H1 (cell line): ENCODE results near the gene CDK5. TPM values are rescaled to one million over a fixed set of nuclear protein-coding genes. Genes with fewer than 3 reads are reported as not detected.
A peak's percentile ranks its signal among the peaks of the same experiment; 100 is the strongest.

ENCODE experiments used
- CTCF ChIA-PET: fragments of 300-600 bp; sonication (Branson Sonifier 250); formaldehyde crosslinking; loops from one replicate; lab custom pipeline; 2021; ENCODE audit not compliant: partially characterized antibody; lab: Charles Lee
- POLR2A ChIA-PET: fragments of 300-600 bp; sonication (Branson Sonifier 250); formaldehyde crosslinking; loops from one replicate; lab custom pipeline; 2021; ENCODE audit warnings: inconsistent platforms; ENCODE audit not compliant: partially characterized antibody; lab: Charles Lee
- DNase-seq, 2 experiments: peaks; one replicate each; pipeline versions ENCODE4 v3.0.0 to v3.0.0-alpha.2; 2010 to 2022; ENCODE audit warnings: low spot score in 2 of 2, low read depth in 1 of 2, mixed read lengths in 1 of 2
- FAIRE-seq: peaks from 2 replicates; lab custom pipeline; 2011; peaks lifted over from hg19 to GRCh38; lab: Jason Lieb, UNC
- H2AFZ ChIP-seq: 2 replicates; pipeline ENCODE4 v1.8.1; 2012; ENCODE audit warnings: low read length, inconsistent platforms
- H2AK5ac ChIP-seq: 2 replicates; pipeline ENCODE4 v1.6.1; 2013; ENCODE audit warnings: low read depth, low read length
- H2BK120ac ChIP-seq: replicated peaks from 2 replicates; pipeline ENCODE3; 2013; ENCODE audit warnings: low read depth, low read length, inconsistent platforms
- H2BK12ac ChIP-seq: 2 replicates; pipeline ENCODE4 v1.6.1; 2013; ENCODE audit warnings: low read depth, low read length
- H2BK15ac ChIP-seq: 2 replicates; pipeline ENCODE4 v1.6.1; 2013; ENCODE audit warnings: low read length
- H2BK20ac ChIP-seq: 2 replicates; pipeline ENCODE4 v1.6.1; 2013; ENCODE audit warnings: low read length
- H2BK5ac ChIP-seq: 2 replicates; pipeline ENCODE4 v1.6.1; 2013; ENCODE audit warnings: low read depth, low read length
- H3K14ac ChIP-seq: 2 replicates; pipeline ENCODE4 v1.6.1; 2013; ENCODE audit warnings: inconsistent platforms; ENCODE audit not compliant: insufficient read length
- H3K18ac ChIP-seq: 2 replicates; pipeline ENCODE4 v1.6.1; 2013; ENCODE audit warnings: low read length; ENCODE audit errors: extremely low read depth
- H3K23ac ChIP-seq: 2 replicates; pipeline ENCODE4 v1.6.1; 2013; ENCODE audit warnings: inconsistent platforms; ENCODE audit not compliant: insufficient read length
- H3K23me2 ChIP-seq: 2 replicates; pipeline ENCODE4 v1.6.1; 2013; ENCODE audit warnings: low read depth, low read length
- H3K27ac ChIP-seq: 2 replicates; pipeline ENCODE4 v1.6.1; 2011; ENCODE audit warnings: low read depth, low read length, inconsistent platforms
- H3K27me3 ChIP-seq, 4 experiments: replicated peaks in 1 of 4; 1 replicate in 1 of 4; 2 replicates in 3 of 4; pipeline versions ENCODE4 v1.6.1 to v1.8.1; 2011 to 2013; ENCODE audit warnings: low read length in 3 of 4, mild to moderate bottlenecking in 3 of 4, inconsistent platforms in 2 of 4, mixed read lengths in 2 of 4, moderate library complexity in 1 of 4; ENCODE audit not compliant: control insufficient read depth in 3 of 4, insufficient read depth in 3 of 4; ENCODE audit errors: extremely low read depth in 1 of 4
- H3K36me3 ChIP-seq, 4 experiments: 2 replicates each; pipeline versions ENCODE4 v1.6.1 to v1.8.1; 2011 to 2013; ENCODE audit warnings: mild to moderate bottlenecking in 4 of 4, low read length in 3 of 4, moderate library complexity in 2 of 4, control low read depth in 1 of 4, inconsistent platforms in 1 of 4; ENCODE audit not compliant: insufficient read depth in 4 of 4, control insufficient read depth in 2 of 4
- H3K4ac ChIP-seq: replicated peaks from 2 replicates; pipeline ENCODE3; 2013; ENCODE audit warnings: low read length, low read depth, mixed read lengths, inconsistent platforms; ENCODE audit not compliant: insufficient read length
- H3K4me1 ChIP-seq, 4 experiments: replicated peaks in 1 of 4; 1 replicate in 1 of 4; 2 replicates in 3 of 4; pipeline versions ENCODE4 v1.6.1 to v1.8.1; 2011 to 2013; ENCODE audit warnings: low read length in 3 of 4, inconsistent platforms in 2 of 4, mixed read lengths in 1 of 4; ENCODE audit not compliant: insufficient read depth in 4 of 4, control insufficient read depth in 3 of 4
- H3K4me2 ChIP-seq, 2 experiments: 2 replicates each; pipeline versions ENCODE4 v1.6.1 to v1.8.1; 2011 to 2013; ENCODE audit warnings: low read depth in 2 of 2, low read length in 2 of 2, control low read depth in 1 of 2, inconsistent platforms in 1 of 2, mild to moderate bottlenecking in 1 of 2; ENCODE audit not compliant: insufficient read depth in 1 of 2
- H3K4me3 ChIP-seq, 4 experiments: fragments of 200-600, 300-600 bp in 1 of 4; sonication (generic), shearing (Covaris generic), sonication (Bioruptor Twin) in 1 of 4; 2 replicates each; pipeline versions ENCODE4 v1.5.1 to v1.8.1; 2011 to 2016; ENCODE audit warnings: low read length in 4 of 4, low read depth in 3 of 4, control low read depth in 2 of 4, inconsistent platforms in 2 of 4, mild to moderate bottlenecking in 2 of 4, mixed read lengths in 1 of 4, moderate library complexity in 1 of 4; ENCODE audit not compliant: insufficient read depth in 2 of 4; ENCODE audit errors: extremely low read depth in 1 of 4
- H3K56ac ChIP-seq: replicated peaks from 2 replicates; pipeline ENCODE3; 2013; ENCODE audit warnings: low read depth, mild to moderate bottlenecking, mixed read lengths, low read length, inconsistent platforms; ENCODE audit not compliant: insufficient read length
- H3K79me1 ChIP-seq: 2 replicates; pipeline ENCODE4 v1.6.1; 2013; ENCODE audit warnings: low read depth, low read length, control low read depth
- H3K79me2 ChIP-seq, 2 experiments: 2 replicates each; pipeline versions ENCODE4 v1.6.1 to v1.8.1; 2012 to 2013; ENCODE audit warnings: low read length in 2 of 2, mild to moderate bottlenecking in 2 of 2, inconsistent platforms in 1 of 2; ENCODE audit not compliant: insufficient read depth in 2 of 2, control insufficient read depth in 1 of 2
- H3K9ac ChIP-seq, 4 experiments: replicated peaks in 1 of 4; 1 replicate in 1 of 4; 2 replicates in 3 of 4; pipeline versions ENCODE4 v1.6.1 to v1.8.1; 2011 to 2013; ENCODE audit warnings: low read depth in 3 of 4, low read length in 3 of 4, control low read depth in 2 of 4, mild to moderate bottlenecking in 2 of 4, moderate library complexity in 2 of 4, inconsistent platforms in 1 of 4; ENCODE audit errors: extremely low read depth in 1 of 4
- H3K9me3 ChIP-seq, 2 experiments: 2 replicates each; pipeline versions ENCODE4 v1.6.1 to v1.8.1; 2012 to 2013; ENCODE audit warnings: mild to moderate bottlenecking in 2 of 2, moderate library complexity in 2 of 2, control low read depth in 1 of 2, inconsistent platforms in 1 of 2, low read depth in 1 of 2, low read length in 1 of 2, mixed read lengths in 1 of 2; ENCODE audit not compliant: insufficient read depth in 2 of 2
- H4K20me1 ChIP-seq, 2 experiments: replicated peaks in 1 of 2; 2 replicates each; pipeline versions ENCODE3 to v1.8.1; 2011 to 2013; ENCODE audit warnings: inconsistent platforms in 2 of 2, low read length in 2 of 2, mild to moderate bottlenecking in 1 of 2; ENCODE audit not compliant: insufficient read depth in 2 of 2, control insufficient read depth in 1 of 2
- H4K5ac ChIP-seq: 2 replicates; pipeline ENCODE4 v1.6.1; 2013; ENCODE audit warnings: low read length, low read depth, mixed read lengths, inconsistent platforms; ENCODE audit not compliant: insufficient read length
- H4K8ac ChIP-seq: 2 replicates; pipeline ENCODE4 v1.8.0; 2013; ENCODE audit warnings: mild to moderate bottlenecking, moderate library complexity, low read length, inconsistent platforms; ENCODE audit not compliant: insufficient read depth; ENCODE audit errors: extremely low read depth
- H4K91ac ChIP-seq: replicated peaks from 2 replicates; pipeline ENCODE3; 2013; ENCODE audit warnings: low read length, mixed read lengths, inconsistent platforms; ENCODE audit not compliant: insufficient read length
- SIN3A ChIP-seq, 2 experiments: IDR thresholded peaks in 1 of 2; conservative IDR thresholded peaks in 1 of 2; 2 replicates each; pipeline ENCODE4 v1.6.1; 2011 to 2012; ENCODE audit warnings: low read length in 2 of 2, improper control_type of control experiment in 1 of 2, low read depth in 1 of 2, mild to moderate bottlenecking in 1 of 2
- TAF1 ChIP-seq: IDR thresholded peaks from 2 replicates; pipeline ENCODE4 v1.6.1; 2011; ENCODE audit warnings: mild to moderate bottlenecking, low read depth, low read length
- WGBS, 2 experiments: shearing (Covaris generic) in 1 of 2; methylation state at CpG; one replicate each; pipeline versions ENCODE4 v1.1.6 to v1.1.7; 2013 to 2015; ENCODE audit warnings: low lambda C conversion rate in 2 of 2, mixed read lengths in 2 of 2, inconsistent platforms in 1 of 2, low coverage in 1 of 2, missing lambda C conversion rate in 1 of 2; ENCODE audit not compliant: insufficient replicate concordance in 2 of 2, insufficient coverage in 1 of 2, insufficient read length in 1 of 2; ENCODE audit errors: extremely low coverage in 1 of 2, missing lambda C conversion rate in 1 of 2; 5-methylcytosine and 5-hydroxymethylcytosine counted together
- polyA plus RNA-seq, 7 experiments: library from polyadenylated mRNA; depleted of rRNA in 3 of 7; stranded (reverse) in 5 of 7; unstranded in 2 of 7; fragments of >200 nt in 5 of 7; fragments of 200-250 nt in 2 of 7; gene quantifications; 1 replicate in 5 of 7; 2 replicates in 1 of 7; 4 replicates in 1 of 7; pipeline versions ENCODE4 v1.2.1 to v1.2.3, GENCODE V29; 2011 to 2013; ENCODE audit warnings: missing spikeins in 2 of 7, mixed read lengths in 2 of 7
- total RNA-seq: library from RNA; stranded (reverse); fragmentation: NEBNext Ultra II Directional; extraction: Animal tissue kit (Norgen Biotek cat#: 25700); gene quantifications from 2 replicates; pipeline ENCODE4 v1.2.1, GENCODE V29; 2021

The CDK5 gene
- total and polyA plus RNA-seq, 2 of the 8 experiments (the other 6 are each of a cell fraction or from before 2014, with no cell fraction given) = 22.8 to 37.2 TPM

DNA sequence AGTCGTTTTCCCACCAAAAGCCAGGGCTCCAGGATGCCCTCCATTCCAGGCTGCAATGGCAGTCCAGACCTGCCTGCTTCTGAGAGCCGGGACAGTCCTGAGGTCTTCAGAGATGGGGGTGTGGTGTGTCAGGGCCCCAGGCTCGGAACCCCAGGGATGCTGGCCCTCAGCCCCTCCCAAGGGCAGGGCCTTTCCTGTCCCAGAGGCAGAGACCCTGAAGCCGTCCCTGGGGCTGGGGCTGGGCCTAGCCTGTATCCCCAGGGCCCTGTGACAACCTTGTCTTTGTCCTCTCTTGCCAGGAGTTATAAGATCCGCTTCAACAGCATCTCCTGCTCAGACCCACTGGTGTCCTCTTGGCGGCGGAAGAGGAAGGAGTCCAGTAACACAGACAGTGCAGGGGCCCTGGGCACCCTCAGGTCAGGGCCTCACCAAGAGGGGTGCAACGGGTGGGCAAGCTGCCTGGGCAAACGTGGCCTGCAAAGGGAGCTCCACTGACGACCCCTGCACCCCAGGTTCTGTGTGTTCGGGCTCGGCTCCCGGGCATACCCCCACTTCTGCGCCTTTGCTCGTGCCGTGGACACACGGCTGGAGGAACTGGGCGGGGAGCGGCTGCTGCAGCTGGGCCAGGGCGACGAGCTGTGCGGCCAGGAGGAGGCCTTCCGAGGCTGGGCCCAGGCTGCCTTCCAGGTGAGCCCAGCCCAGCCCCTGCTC is 51.0 kb downstream of the CDK5 start:
- no peak overlapping the region for H4K5ac ChIP-seq
- no peak overlapping the region for H3K14ac ChIP-seq
- H2BK15ac ChIP-seq = no peak overlapping the region
- TF ChIP-seq TAF1 (no peak), SIN3A (conservative IDR thresholded peaks at IDR 0.05 in 1 of 2, IDR thresholded peaks at IDR 0.05 in 1 of 2; ENCODE audit: low read depth in 1 of 2, low read length in 2 of 2) (no peak)

More for the DNA sequence above, 51.0 kb downstream of the CDK5 start:
- Histone ChIP-seq H3K27me3 (no peaks in the 10 kb centered on the region), H3K4ac (no peak overlapping the region), H3K36me3 (no peaks in the 10 kb centered on the region), H3K27ac (no peak overlapping the region), H3K23ac (no peak overlapping the region), H4K20me1 (no peaks in the 10 kb centered on the region), H4K91ac (peak overlapping the region; percentile 51), H3K9me3 (no peaks in the 10 kb centered on the region), H4K8ac (peak overlapping the region; percentile 15; the same call in 1 of the 2 replicates), H3K9ac (no peak overlapping the region), H3K4me3 (no peak overlapping the region), H2BK120ac (no peak overlapping the region), H3K4me1 (peaks cover 0 to 23% (median 20%) of the 10 kb centered on the region in 4 experiments; a peak in 6 of 7 replicates), H3K79me1 (no peaks in the 10 kb centered on the region), H3K79me2 (no peaks in the 10 kb centered on the region), H2BK20ac (no peak overlapping the region), H2BK5ac (peak overlapping the region; percentile 35; the same call in 1 of the 2 replicates), H2BK12ac (0 out of 2 replicates have a peak overlapping the region, but pooled peaks have one; percentile 87), H3K18ac (no peak overlapping the region), H3K4me2 (no peak overlapping the region), H3K23me2 (no peaks in the 10 kb centered on the region; the same call in 1 of the 2 replicates), H2AK5ac (peak overlapping the region; percentile 46; the same call in 1 of the 2 replicates), H2AFZ (no peak overlapping the region), H3K56ac (no peak overlapping the region)
- ChIA-PET CTCF (interaction anchor here (1.3 to 11.5 kb wide), 13 partner anchors 8 to 237 kb away, joined by 3 to 142 read pairs (median 23); partner anchors contain the start of genes ATG9B and NOS3), POLR2A (interaction anchor here (1.1 to 1.7 kb wide), 4 partner anchors 10 to 18 kb away, joined by 3 to 7 read pairs (median 4); no protein-coding TSS in a partner anchor)
- no peak for DNase-seq
- FAIRE-seq = no peak
- 92% methylated on average over 23 of the region's 23 CpGs; no CpG with 5 or more reads in 1 of the 2 experiments for WGBS, 2 experiments
